Esophagus muscularis mucosa (tissue), 4 donors: ENCODE data around the gene DOK3. TPM values are rescaled to one million over a fixed set of nuclear protein-coding genes. Genes with fewer than 3 reads are reported as not detected.
A peak's percentile ranks its signal among the peaks of the same experiment; 100 is the strongest.

Experiments used
- DNase-seq: peaks from one replicate; pipeline ENCODE4 v3.0.0-alpha.2; 2017; ENCODE audit errors: extremely low spot score
- H3K27ac ChIP-seq, 4 donors: fragments of 200-600 bp; sonication (generic); replicated peaks in 1 of 4; 1 replicate in 3 of 4; 2 replicates in 1 of 4; pipeline ENCODE4 v1.5.1; 2016 to 2019; ENCODE audit warnings: mild to moderate bottlenecking in 1 of 4
- H3K27me3 ChIP-seq, 4 donors: fragments of 200-600 bp; sonication (generic); one replicate each; pipeline versions ENCODE4 v1.5.1 to v1.6.0; 2016 to 2019
- H3K36me3 ChIP-seq, 4 donors: fragments of 200-600 bp; sonication (generic); one replicate each; pipeline ENCODE4 v1.5.1; 2016 to 2019
- H3K4me1 ChIP-seq, 4 donors: fragments of 200-600 bp; sonication (generic); one replicate each; pipeline ENCODE4 v1.5.1; 2016 to 2019
- H3K4me3 ChIP-seq, 4 donors: fragments of 200-600 bp; sonication (generic); 1 replicate in 2 of 4; 2 replicates in 2 of 4; pipeline ENCODE4 v1.5.1; 2016 to 2019; ENCODE audit warnings: mild to moderate bottlenecking in 4 of 4, moderate library complexity in 1 of 4
- H3K9me3 ChIP-seq, 4 donors: fragments of 200-600 bp; sonication (generic); 1 replicate in 3 of 4; 2 replicates in 1 of 4; pipeline ENCODE4 v1.5.1; 2016 to 2019
- EP300 ChIP-seq: sonication (generic); formaldehyde crosslinking; IDR thresholded peaks from one replicate; pipeline ENCODE4 v1.6.1; 2017; ENCODE audit warnings: antibody characterized with exemption
- POLR2A ChIP-seq: fragments of 450-650 bp; IDR thresholded peaks from one replicate; pipeline ENCODE4 v1.6.1; 2017; ENCODE audit warnings: antibody characterized with exemption, moderate library complexity, mild to moderate bottlenecking, low read depth
- POLR2AphosphoS5 ChIP-seq, 2 donors: sonication (generic); formaldehyde crosslinking; IDR thresholded peaks; one replicate each; pipeline ENCODE4 v1.6.1; 2017; ENCODE audit warnings: antibody characterized with exemption in 2 of 2
- WGBS: methylation state at CpG from one replicate; pipeline ENCODE4 v1.1.5; 2018; 5-methylcytosine and 5-hydroxymethylcytosine counted together
- intact Hi-C: fragments of 100-400 bp; cut with DNase I; formaldehyde crosslinking; loops from one replicate; pipeline ENCODE4 v1.15.1; 2023
- total RNA-seq, 4 donors: library from RNA; depleted of rRNA; stranded (reverse); fragments of >200 nt; gene quantifications; one replicate each; pipeline versions ENCODE4 v1.1.0 to v1.2.1, GENCODE V29; 2016
- TF ChIP-seq, protein P1 (sequence below), 3 experiments: fragments of 200-600 bp in 2 of 3; fragments of 450-650 bp in 1 of 3; sonication (generic) in 2 of 3; IDR thresholded peaks; one replicate each; pipeline ENCODE4 v1.5.1; 2017 to 2019; ENCODE audit warnings: antibody characterized with exemption in 3 of 3, mild to moderate bottlenecking in 2 of 3, moderate library complexity in 1 of 3

DOK3 gene
- total RNA-seq, 4 donors from 2014 or later: 6.7 to 15.2 (median 7.5) TPM

DNA sequence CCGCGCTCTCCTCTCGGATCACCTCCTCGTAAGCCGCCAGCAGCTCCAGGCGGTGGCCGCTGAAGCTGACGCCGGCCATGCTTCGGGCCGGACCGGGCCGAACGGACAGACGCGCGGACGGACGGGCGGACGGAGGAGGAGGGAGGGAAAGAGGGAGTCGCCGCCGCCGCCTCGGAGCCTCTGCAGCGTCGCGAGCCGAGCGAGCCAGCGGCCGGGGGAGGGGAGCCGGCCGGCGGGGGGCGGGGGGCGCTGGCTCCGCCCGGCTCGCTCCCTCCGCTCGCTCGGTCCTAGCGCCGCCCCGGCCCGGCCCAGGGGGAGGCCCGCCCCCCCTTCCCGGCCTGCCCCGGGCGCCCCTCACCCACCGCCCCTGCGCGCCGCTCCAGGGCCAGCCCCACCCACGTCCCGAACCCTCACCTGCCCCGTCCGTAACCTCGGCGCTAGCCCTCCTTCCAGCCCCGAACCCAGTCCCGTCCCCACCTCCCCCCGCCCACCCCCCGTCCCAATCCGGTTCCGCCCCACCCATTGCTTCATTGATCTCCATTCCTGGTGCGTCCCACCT lies 36.1 kb downstream of the DOK3 start, which contains the start of gene DBN1:
DBN1 (minus strand) TSS at position 192 of the 559 bp plus-strand sequence; CDS start at position 79, 113 bp downstream.
- H3K36me3 ChIP-seq: peaks cover 0 to 3% (median 1%) of the 10 kb centered on the region in 4 donors
- no peaks in the 10 kb centered on the region for H3K27me3 ChIP-seq
- 3% methylated on average over 33 of the region's 69 CpGs for WGBS
- H3K27ac ChIP-seq: peak within 1 kb of the TSS; percentile 89 to 96 (median 94)
- peak within 1 kb of the TSS; percentile 85 to 90 (median 88) for H3K4me3 ChIP-seq
- DNase-seq: no peak
- H3K4me1 ChIP-seq: peaks cover 64 to 98% (median 95%) of the 10 kb centered on the region in 4 donors
- intact Hi-C loops: no loop called here
- H3K9me3 ChIP-seq: no peaks in the 10 kb centered on the region
- TF ChIP-seq, protein P1, sequence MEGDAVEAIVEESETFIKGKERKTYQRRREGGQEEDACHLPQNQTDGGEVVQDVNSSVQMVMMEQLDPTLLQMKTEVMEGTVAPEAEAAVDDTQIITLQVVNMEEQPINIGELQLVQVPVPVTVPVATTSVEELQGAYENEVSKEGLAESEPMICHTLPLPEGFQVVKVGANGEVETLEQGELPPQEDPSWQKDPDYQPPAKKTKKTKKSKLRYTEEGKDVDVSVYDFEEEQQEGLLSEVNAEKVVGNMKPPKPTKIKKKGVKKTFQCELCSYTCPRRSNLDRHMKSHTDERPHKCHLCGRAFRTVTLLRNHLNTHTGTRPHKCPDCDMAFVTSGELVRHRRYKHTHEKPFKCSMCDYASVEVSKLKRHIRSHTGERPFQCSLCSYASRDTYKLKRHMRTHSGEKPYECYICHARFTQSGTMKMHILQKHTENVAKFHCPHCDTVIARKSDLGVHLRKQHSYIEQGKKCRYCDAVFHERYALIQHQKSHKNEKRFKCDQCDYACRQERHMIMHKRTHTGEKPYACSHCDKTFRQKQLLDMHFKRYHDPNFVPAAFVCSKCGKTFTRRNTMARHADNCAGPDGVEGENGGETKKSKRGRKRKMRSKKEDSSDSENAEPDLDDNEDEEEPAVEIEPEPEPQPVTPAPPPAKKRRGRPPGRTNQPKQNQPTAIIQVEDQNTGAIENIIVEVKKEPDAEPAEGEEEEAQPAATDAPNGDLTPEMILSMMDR (IDR thresholded peaks at IDR 0.05): no peak
- TF ChIP-seq EP300: no peak
- TF ChIP-seq POLR2AphosphoS5 (IDR thresholded peaks at IDR 0.05): peak; percentile 6 to 78

DNA sequence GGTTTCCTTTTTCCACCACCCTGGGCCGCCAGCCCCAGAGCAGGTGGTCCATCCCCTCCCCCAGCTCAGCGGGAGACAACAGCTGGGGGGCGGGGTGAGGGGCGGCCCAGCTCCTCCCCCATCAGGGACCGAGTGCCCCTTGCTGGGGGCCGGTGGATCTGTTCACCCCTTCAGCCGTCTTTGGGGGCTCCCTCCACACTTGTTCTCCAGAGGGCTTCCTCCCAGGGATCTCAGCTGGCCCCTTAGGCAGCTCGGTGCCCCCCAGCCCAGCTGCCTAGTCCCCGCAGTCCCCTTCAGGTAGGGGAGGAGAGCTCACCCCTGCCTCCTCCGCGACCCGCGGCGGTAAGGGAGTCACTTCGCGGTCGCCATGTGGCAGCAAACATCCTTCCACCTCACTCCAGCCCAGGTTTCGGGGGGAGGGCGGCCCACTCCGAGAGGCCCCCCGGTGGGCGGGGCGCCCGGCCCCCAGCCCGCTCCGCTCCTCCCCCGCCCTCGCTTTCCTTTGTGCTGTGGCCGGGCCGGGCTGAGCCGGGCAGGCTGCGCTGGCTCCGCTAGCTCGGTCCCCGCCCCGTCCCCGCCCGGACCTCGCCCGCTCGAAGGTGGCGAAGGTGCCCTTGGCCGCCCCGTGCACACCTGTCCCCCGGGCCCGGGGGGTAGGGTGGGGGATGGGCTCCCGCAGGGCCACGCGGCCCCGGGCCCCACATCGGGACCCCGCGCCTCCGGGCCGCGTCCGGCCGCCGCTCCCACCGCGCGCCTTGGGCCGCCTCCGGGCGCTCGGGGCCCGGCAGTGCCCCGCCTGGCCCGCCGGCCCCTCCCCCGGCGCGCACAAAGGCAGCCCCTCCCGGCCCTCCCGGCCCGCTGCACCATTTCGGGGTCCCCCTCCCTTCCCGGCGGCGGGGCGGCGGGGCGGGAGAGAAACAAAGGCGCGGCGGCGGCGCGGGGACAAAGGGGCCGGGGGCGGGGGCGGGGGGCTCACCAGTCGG lies 36.9 kb downstream of the DOK3 start:
- Histone ChIP-seq H3K27ac (peak overlapping the region; percentile 89 to 96 (median 94)), H3K9me3 (no peaks in the 10 kb centered on the region), H3K27me3 (no peaks in the 10 kb centered on the region), H3K36me3 (peaks cover 0 to 10% (median 9%) of the 10 kb centered on the region in 4 donors), H3K4me3 (peak overlapping the region; percentile 85 to 90 (median 88)), H3K4me1 (peaks cover 59 to 96% (median 92%) of the 10 kb centered on the region in 4 donors)
- intact Hi-C loops: no loop called here
- 3% methylated on average over 15 of the region's 93 CpGs for WGBS
- no peak for DNase-seq
- TF ChIP-seq EP300 (no peak), POLR2A (no peak), POLR2AphosphoS5 (IDR thresholded peaks at IDR 0.05) (no peak)
- TF ChIP-seq, protein P1 (IDR thresholded peaks at IDR 0.05): no peak

DNA sequence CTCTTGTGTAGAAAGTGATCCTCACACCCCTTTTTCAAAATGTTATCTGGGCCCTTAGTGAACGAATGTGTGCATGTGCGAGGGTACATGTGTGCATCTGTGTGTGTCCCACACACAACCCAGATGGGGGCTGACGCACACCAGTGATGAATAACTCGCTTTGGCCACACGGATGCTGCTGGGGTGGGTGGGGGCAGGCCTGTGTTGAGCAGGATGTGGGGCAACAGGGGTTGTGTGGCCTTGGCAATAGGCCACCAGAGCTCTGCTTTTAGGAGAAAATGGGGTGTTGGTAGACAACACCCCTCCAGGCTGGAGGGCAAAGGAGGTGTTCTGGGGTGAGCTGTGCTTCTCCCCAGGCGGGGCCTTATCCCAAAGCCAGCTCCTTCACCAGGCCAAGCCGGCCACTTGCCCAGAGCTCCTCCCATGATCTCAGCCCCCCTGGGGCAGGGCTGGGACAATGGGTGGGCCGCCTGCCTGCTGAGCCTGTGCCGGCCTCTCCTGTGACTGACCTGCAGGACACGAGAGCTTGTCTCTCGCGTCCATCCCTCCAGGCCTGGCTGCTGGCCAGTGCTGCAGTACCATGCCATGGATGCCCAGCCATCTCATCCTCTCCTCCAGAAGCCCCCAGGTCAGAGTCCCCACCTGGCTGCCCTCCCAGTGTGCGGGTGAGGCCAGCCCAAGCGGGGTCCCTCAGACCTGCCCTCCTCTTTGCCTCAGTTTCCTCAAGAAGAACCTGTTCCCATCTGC lies 37.8 kb downstream of the DOK3 start:
- 40% methylated on average over 1 of the region's 14 CpGs for WGBS
- peak overlapping the region; percentile 89 to 96 (median 94) for H3K27ac ChIP-seq
- DNase-seq: no peak
- no peaks in the 10 kb centered on the region for H3K27me3 ChIP-seq
- H3K9me3 ChIP-seq: no peaks in the 10 kb centered on the region
- H3K4me3 ChIP-seq: peak overlapping the region; percentile 85 to 90 (median 88)
- no peak for TF ChIP-seq POLR2A
- peak; percentile 40 to 57 for TF ChIP-seq POLR2AphosphoS5 (IDR thresholded peaks at IDR 0.05)
- H3K4me1 ChIP-seq: peaks cover 51 to 87% (median 82%) of the 10 kb centered on the region in 4 donors
- H3K36me3 ChIP-seq: peaks cover 7 to 20% (median 18%) of the 10 kb centered on the region in 4 donors
- intact Hi-C loops: no loop called here

DNA sequence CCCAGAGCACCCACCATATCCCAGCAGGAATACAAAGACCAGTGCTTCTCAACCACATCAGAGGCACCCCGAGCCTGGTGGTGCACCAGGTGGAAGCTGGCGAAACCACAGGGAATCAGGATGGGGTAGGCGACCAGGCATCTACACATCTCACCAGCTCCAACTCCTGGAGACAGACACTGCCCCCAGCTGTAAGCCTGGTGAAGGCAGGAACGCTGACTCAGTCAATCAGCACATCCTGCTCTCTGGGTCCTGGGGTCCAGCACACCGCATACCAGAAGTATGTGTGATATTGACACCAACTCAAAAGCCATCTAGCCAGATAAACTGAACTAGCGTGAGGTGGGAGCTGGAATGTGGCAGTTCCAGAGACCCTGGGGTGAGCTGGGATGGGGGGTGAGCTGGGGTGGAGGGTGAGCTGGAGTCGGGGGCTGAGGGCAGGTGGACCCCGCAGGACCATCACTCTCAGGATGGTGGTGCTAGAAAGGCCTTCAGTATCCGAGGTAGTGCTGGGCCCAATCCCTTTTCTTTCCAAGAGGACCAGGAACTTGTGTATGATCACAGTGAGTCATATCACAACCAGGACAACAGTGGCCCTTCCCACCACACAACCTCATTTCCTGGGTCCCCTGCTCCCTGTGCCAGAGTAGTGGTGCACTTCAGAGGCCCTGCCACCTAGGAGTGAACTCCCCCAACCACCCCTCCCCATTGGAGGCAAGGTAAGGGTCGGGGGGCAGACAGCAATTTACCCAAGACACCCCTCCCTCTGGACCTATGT lies 38.7 kb downstream of the DOK3 start:
- peak overlapping the region in 1 of 4 donors; percentile 86 for H3K4me3 ChIP-seq
- DNase-seq: no peak
- TF ChIP-seq EP300 (no peak), POLR2A (no peak), POLR2AphosphoS5 (IDR thresholded peaks at IDR 0.05) (no peak)
- TF ChIP-seq, protein P1 (IDR thresholded peaks at IDR 0.05): no peak
- H3K27ac ChIP-seq: peak overlapping the region; percentile 89 to 96 (median 94)
- WGBS: 73% methylated on average over 8 of the region's 10 CpGs
- H3K36me3 ChIP-seq: peaks cover 11 to 28% (median 27%) of the 10 kb centered on the region in 4 donors
- H3K4me1 ChIP-seq: peaks cover 51 to 78% (median 74%) of the 10 kb centered on the region in 4 donors
- H3K9me3 ChIP-seq: no peaks in the 10 kb centered on the region
- no peaks in the 10 kb centered on the region for H3K27me3 ChIP-seq
- intact Hi-C loops: no loop called here
